ENCODE measurements around the gene PIEZO1. TPM values are rescaled to one million over a fixed set of nuclear protein-coding genes. Genes with fewer than 3 reads are reported as not detected.

PIEZO1 gene
- total and polyA plus RNA-seq, 7 donors: 18.0 to 242 (median 126) TPM

DNA sequence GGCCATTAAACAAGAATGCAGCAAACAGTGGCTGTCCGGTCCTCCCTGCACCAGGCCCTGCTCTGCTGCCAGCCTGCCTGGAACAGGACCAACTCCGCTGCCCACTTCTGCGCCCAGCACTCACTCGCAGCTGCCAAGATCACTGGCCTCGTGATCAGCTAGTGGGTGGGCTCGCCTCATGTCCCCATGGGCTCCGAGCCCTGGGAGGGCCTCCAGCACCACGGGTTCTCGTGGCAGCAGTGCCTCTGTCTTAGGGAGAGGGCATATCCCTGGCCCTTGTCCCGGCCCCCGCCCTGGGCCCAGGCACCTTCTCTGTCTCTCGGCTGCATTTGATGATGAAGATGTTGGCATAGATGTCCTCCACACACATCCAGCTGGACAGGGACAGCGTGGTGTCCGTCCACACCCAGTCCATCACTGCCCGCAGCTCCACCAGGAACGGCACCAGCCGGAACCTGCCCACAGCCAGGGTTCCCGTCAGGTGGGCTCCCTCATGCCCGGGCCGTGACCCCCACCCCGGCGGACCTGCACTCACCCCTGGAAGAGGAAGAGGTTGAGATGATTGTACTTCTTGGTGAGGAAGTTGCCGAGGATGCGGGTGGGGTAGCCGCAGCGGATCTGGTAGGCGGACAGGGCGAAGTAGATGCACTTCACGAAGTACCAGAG lies 65.6 kb downstream of the PIEZO1 start:
- H3K4me1 ChIP-seq: peaks cover 0 to 17% (median 10%) of the 10 kb centered on the region in 4 donors
- H3K36me3 ChIP-seq: peaks cover 75 to 100% (median 94%) of the 10 kb centered on the region in 4 donors
- no peak overlapping the region for H3K4me3 ChIP-seq
- peak; percentile 94 for DNase-seq
- peak overlapping the region in 3 of 4 donors; percentile 67 to 77 (median 76) for H3K27ac ChIP-seq
- intact Hi-C loops (cut with DNase I): no loop called here
- H3K27me3 ChIP-seq: no peaks in the 10 kb centered on the region
- TF ChIP-seq EP300 (IDR thresholded peaks at IDR 0.05) (peak in 1 of 4 donors; percentile 74), POLR2A (IDR thresholded peaks at IDR 0.05) (no peak), POLR2AphosphoS5 (IDR thresholded peaks at IDR 0.05) (peak; percentile 28 to 72 (median 46))
- H3K9me3 ChIP-seq: no peaks in the 10 kb centered on the region
- 93 to 94% methylated on average over 29 of the region's 29 CpGs for WGBS, 2 donors

DNA sequence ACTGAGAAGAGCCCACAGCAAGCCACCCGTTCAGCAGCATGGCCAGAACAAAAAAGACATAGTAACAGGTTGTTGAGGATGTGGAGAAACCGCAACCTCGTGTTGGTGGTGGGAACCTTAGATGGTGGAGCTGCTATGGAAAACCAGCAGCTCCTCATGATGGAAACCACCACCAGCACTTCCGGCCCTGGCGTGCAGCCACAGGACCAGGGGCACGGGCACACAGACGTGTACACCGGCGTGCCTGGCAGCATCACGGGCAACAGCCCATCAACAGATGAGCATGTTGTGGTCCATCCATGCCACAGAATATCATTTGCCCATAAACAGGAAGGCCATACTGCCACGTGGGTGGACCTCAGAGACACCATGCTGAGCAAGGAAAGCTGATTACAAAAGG lies 66.8 kb downstream of the PIEZO1 start:
- 90 to 92% methylated on average over 11 of the region's 11 CpGs for WGBS, 2 donors
- Histone ChIP-seq H3K27me3 (no peaks in the 10 kb centered on the region), H3K4me3 (no peak overlapping the region), H3K9me3 (no peaks in the 10 kb centered on the region), H3K36me3 (peaks cover 71 to 100% (median 94%) of the 10 kb centered on the region in 4 donors), H3K27ac (peak overlapping the region in 3 of 4 donors; percentile 67 to 77 (median 76)), H3K4me1 (peaks cover 0 to 17% (median 10%) of the 10 kb centered on the region in 4 donors)
- intact Hi-C loops (cut with DNase I): no loop called here
- TF ChIP-seq POLR2AphosphoS5 (IDR thresholded peaks at IDR 0.05) (no peak), POLR2A (IDR thresholded peaks at IDR 0.05) (no peak)
- TF ChIP-seq, protein P1, sequence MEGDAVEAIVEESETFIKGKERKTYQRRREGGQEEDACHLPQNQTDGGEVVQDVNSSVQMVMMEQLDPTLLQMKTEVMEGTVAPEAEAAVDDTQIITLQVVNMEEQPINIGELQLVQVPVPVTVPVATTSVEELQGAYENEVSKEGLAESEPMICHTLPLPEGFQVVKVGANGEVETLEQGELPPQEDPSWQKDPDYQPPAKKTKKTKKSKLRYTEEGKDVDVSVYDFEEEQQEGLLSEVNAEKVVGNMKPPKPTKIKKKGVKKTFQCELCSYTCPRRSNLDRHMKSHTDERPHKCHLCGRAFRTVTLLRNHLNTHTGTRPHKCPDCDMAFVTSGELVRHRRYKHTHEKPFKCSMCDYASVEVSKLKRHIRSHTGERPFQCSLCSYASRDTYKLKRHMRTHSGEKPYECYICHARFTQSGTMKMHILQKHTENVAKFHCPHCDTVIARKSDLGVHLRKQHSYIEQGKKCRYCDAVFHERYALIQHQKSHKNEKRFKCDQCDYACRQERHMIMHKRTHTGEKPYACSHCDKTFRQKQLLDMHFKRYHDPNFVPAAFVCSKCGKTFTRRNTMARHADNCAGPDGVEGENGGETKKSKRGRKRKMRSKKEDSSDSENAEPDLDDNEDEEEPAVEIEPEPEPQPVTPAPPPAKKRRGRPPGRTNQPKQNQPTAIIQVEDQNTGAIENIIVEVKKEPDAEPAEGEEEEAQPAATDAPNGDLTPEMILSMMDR (IDR thresholded peaks at IDR 0.05): no peak
- DNase-seq: no peak

DNA sequence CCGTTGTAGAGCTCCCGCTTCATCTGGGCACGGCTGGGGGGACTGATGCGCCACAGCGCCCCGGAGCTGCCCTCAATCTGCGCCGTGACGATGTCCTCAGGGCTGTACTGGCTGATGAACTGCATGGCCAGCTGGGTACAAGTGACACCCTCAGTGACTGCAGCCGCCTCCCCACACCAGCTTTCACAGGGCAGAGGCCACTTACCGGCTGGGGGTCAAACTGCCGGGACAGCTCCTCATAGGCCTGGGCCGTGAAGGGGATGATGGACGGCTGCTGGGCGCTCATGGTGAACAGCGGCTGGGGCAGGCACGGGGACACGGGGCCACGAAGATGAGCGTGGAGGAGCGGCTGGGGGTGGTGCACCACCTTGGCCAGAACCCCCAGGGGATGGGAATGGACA lies 68.4 kb downstream of the PIEZO1 start:
- Histone ChIP-seq H3K36me3 (peaks cover 56 to 85% (median 79%) of the 10 kb centered on the region in 4 donors), H3K9me3 (no peaks in the 10 kb centered on the region), H3K27ac (no peak overlapping the region), H3K4me3 (no peak overlapping the region), H3K4me1 (peaks cover 0 to 17% (median 10%) of the 10 kb centered on the region in 4 donors), H3K27me3 (no peaks in the 10 kb centered on the region)
- intact Hi-C loops (cut with DNase I): no loop called here
- DNase-seq: no peak
- TF ChIP-seq EP300 (IDR thresholded peaks at IDR 0.05): no peak
- no peak for TF ChIP-seq POLR2AphosphoS5 (IDR thresholded peaks at IDR 0.05)
- TF ChIP-seq POLR2A (IDR thresholded peaks at IDR 0.05): no peak
- TF ChIP-seq, protein P1 (IDR thresholded peaks at IDR 0.05): no peak
- 96 to 97% methylated on average over 21 of the region's 21 CpGs for WGBS, 2 donors

DNA sequence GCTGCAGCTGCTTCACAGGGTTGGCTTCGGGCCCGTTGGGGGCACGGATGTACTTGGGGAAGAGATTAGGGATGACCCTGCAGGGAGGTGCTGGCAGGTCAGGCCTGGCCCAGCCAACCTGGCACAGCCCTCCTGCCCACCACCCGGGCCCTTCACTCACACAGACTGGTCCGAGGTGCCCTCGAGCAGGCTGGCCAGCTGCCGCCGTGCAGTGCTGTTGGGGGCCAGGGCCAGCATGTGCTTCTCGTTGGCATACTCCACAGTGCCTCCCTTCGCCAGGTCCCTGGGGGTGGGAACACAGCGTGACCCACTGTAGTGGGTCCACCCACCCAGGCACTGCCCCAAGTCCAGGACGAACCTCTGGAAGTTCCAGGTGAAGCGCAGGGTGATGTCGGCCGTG lies 68.8 kb downstream of the PIEZO1 start:
- Histone ChIP-seq H3K36me3 (peaks cover 52 to 81% (median 75%) of the 10 kb centered on the region in 4 donors), H3K4me3 (no peak overlapping the region)

More for the DNA sequence above, 68.8 kb downstream of the PIEZO1 start:
- peaks cover 0 to 17% (median 10%) of the 10 kb centered on the region in 4 donors for H3K4me1 ChIP-seq
- H3K27me3 ChIP-seq: no peaks in the 10 kb centered on the region
- WGBS, 2 donors: 93 to 96% methylated on average over 15 of the region's 15 CpGs
- H3K9me3 ChIP-seq: no peaks in the 10 kb centered on the region
- intact Hi-C loops (cut with DNase I): no loop called here
- no peak for TF ChIP-seq POLR2AphosphoS5 (IDR thresholded peaks at IDR 0.05)
- no peak for TF ChIP-seq POLR2A (IDR thresholded peaks at IDR 0.05)
- TF ChIP-seq EP300 (IDR thresholded peaks at IDR 0.05): no peak
- TF ChIP-seq, protein P1 (IDR thresholded peaks at IDR 0.05): no peak
- no peak for DNase-seq
- H3K27ac ChIP-seq: no peak overlapping the region
